H1 (cell line): Measurements from ENCODE around the gene CADM2. TPM values are rescaled to one million over a fixed set of nuclear protein-coding genes. Genes with fewer than 3 reads are reported as not detected.

Experiments
- CTCF ChIA-PET: fragments of 300-600 bp; sonication (Branson Sonifier 250); formaldehyde crosslinking; loops from one replicate; lab custom pipeline; 2021; ENCODE audit not compliant: partially characterized antibody; lab: Charles Lee
- POLR2A ChIA-PET: fragments of 300-600 bp; sonication (Branson Sonifier 250); formaldehyde crosslinking; loops from one replicate; lab custom pipeline; 2021; ENCODE audit warnings: inconsistent platforms; ENCODE audit not compliant: partially characterized antibody; lab: Charles Lee
- DNase-seq, 2 experiments: peaks; one replicate each; pipeline versions ENCODE4 v3.0.0 to v3.0.0-alpha.2; 2010 to 2022; ENCODE audit warnings: low spot score in 2 of 2, low read depth in 1 of 2, mixed read lengths in 1 of 2
- FAIRE-seq: peaks from 2 replicates; lab custom pipeline; 2011; peaks lifted over from hg19 to GRCh38; lab: Jason Lieb, UNC
- H2AFZ ChIP-seq: 2 replicates; pipeline ENCODE4 v1.8.1; 2012; ENCODE audit warnings: low read length, inconsistent platforms
- H2AK5ac ChIP-seq: 2 replicates; pipeline ENCODE4 v1.6.1; 2013; ENCODE audit warnings: low read depth, low read length
- H2BK120ac ChIP-seq: replicated peaks from 2 replicates; pipeline ENCODE3; 2013; ENCODE audit warnings: low read depth, low read length, inconsistent platforms
- H2BK12ac ChIP-seq: 2 replicates; pipeline ENCODE4 v1.6.1; 2013; ENCODE audit warnings: low read depth, low read length
- H2BK15ac ChIP-seq: 2 replicates; pipeline ENCODE4 v1.6.1; 2013; ENCODE audit warnings: low read length
- H2BK20ac ChIP-seq: 2 replicates; pipeline ENCODE4 v1.6.1; 2013; ENCODE audit warnings: low read length
- H2BK5ac ChIP-seq: 2 replicates; pipeline ENCODE4 v1.6.1; 2013; ENCODE audit warnings: low read depth, low read length
- H3K14ac ChIP-seq: 2 replicates; pipeline ENCODE4 v1.6.1; 2013; ENCODE audit warnings: inconsistent platforms; ENCODE audit not compliant: insufficient read length
- H3K18ac ChIP-seq: 2 replicates; pipeline ENCODE4 v1.6.1; 2013; ENCODE audit warnings: low read length; ENCODE audit errors: extremely low read depth
- H3K23ac ChIP-seq: 2 replicates; pipeline ENCODE4 v1.6.1; 2013; ENCODE audit warnings: inconsistent platforms; ENCODE audit not compliant: insufficient read length
- H3K23me2 ChIP-seq: 2 replicates; pipeline ENCODE4 v1.6.1; 2013; ENCODE audit warnings: low read depth, low read length
- H3K27ac ChIP-seq: 2 replicates; pipeline ENCODE4 v1.6.1; 2011; ENCODE audit warnings: low read depth, low read length, inconsistent platforms
- H3K27me3 ChIP-seq, 4 experiments: replicated peaks in 1 of 4; 1 replicate in 1 of 4; 2 replicates in 3 of 4; pipeline versions ENCODE4 v1.6.1 to v1.8.1; 2011 to 2013; ENCODE audit warnings: low read length in 3 of 4, mild to moderate bottlenecking in 3 of 4, inconsistent platforms in 2 of 4, mixed read lengths in 2 of 4, moderate library complexity in 1 of 4; ENCODE audit not compliant: control insufficient read depth in 3 of 4, insufficient read depth in 3 of 4; ENCODE audit errors: extremely low read depth in 1 of 4
- H3K36me3 ChIP-seq, 4 experiments: 2 replicates each; pipeline versions ENCODE4 v1.6.1 to v1.8.1; 2011 to 2013; ENCODE audit warnings: mild to moderate bottlenecking in 4 of 4, low read length in 3 of 4, moderate library complexity in 2 of 4, control low read depth in 1 of 4, inconsistent platforms in 1 of 4; ENCODE audit not compliant: insufficient read depth in 4 of 4, control insufficient read depth in 2 of 4
- H3K4ac ChIP-seq: replicated peaks from 2 replicates; pipeline ENCODE3; 2013; ENCODE audit warnings: low read length, low read depth, mixed read lengths, inconsistent platforms; ENCODE audit not compliant: insufficient read length
- H3K4me1 ChIP-seq, 4 experiments: replicated peaks in 1 of 4; 1 replicate in 1 of 4; 2 replicates in 3 of 4; pipeline versions ENCODE4 v1.6.1 to v1.8.1; 2011 to 2013; ENCODE audit warnings: low read length in 3 of 4, inconsistent platforms in 2 of 4, mixed read lengths in 1 of 4; ENCODE audit not compliant: insufficient read depth in 4 of 4, control insufficient read depth in 3 of 4
- H3K4me2 ChIP-seq, 2 experiments: 2 replicates each; pipeline versions ENCODE4 v1.6.1 to v1.8.1; 2011 to 2013; ENCODE audit warnings: low read depth in 2 of 2, low read length in 2 of 2, control low read depth in 1 of 2, inconsistent platforms in 1 of 2, mild to moderate bottlenecking in 1 of 2; ENCODE audit not compliant: insufficient read depth in 1 of 2
- H3K4me3 ChIP-seq, 4 experiments: fragments of 200-600, 300-600 bp in 1 of 4; sonication (generic), shearing (Covaris generic), sonication (Bioruptor Twin) in 1 of 4; 2 replicates each; pipeline versions ENCODE4 v1.5.1 to v1.8.1; 2011 to 2016; ENCODE audit warnings: low read length in 4 of 4, low read depth in 3 of 4, control low read depth in 2 of 4, inconsistent platforms in 2 of 4, mild to moderate bottlenecking in 2 of 4, mixed read lengths in 1 of 4, moderate library complexity in 1 of 4; ENCODE audit not compliant: insufficient read depth in 2 of 4; ENCODE audit errors: extremely low read depth in 1 of 4
- H3K56ac ChIP-seq: replicated peaks from 2 replicates; pipeline ENCODE3; 2013; ENCODE audit warnings: low read depth, mild to moderate bottlenecking, mixed read lengths, low read length, inconsistent platforms; ENCODE audit not compliant: insufficient read length
- H3K79me1 ChIP-seq: 2 replicates; pipeline ENCODE4 v1.6.1; 2013; ENCODE audit warnings: low read depth, low read length, control low read depth
- H3K79me2 ChIP-seq, 2 experiments: 2 replicates each; pipeline versions ENCODE4 v1.6.1 to v1.8.1; 2012 to 2013; ENCODE audit warnings: low read length in 2 of 2, mild to moderate bottlenecking in 2 of 2, inconsistent platforms in 1 of 2; ENCODE audit not compliant: insufficient read depth in 2 of 2, control insufficient read depth in 1 of 2
- H3K9ac ChIP-seq, 4 experiments: replicated peaks in 1 of 4; 1 replicate in 1 of 4; 2 replicates in 3 of 4; pipeline versions ENCODE4 v1.6.1 to v1.8.1; 2011 to 2013; ENCODE audit warnings: low read depth in 3 of 4, low read length in 3 of 4, control low read depth in 2 of 4, mild to moderate bottlenecking in 2 of 4, moderate library complexity in 2 of 4, inconsistent platforms in 1 of 4; ENCODE audit errors: extremely low read depth in 1 of 4
- H3K9me3 ChIP-seq, 2 experiments: 2 replicates each; pipeline versions ENCODE4 v1.6.1 to v1.8.1; 2012 to 2013; ENCODE audit warnings: mild to moderate bottlenecking in 2 of 2, moderate library complexity in 2 of 2, control low read depth in 1 of 2, inconsistent platforms in 1 of 2, low read depth in 1 of 2, low read length in 1 of 2, mixed read lengths in 1 of 2; ENCODE audit not compliant: insufficient read depth in 2 of 2
- H4K20me1 ChIP-seq, 2 experiments: replicated peaks in 1 of 2; 2 replicates each; pipeline versions ENCODE3 to v1.8.1; 2011 to 2013; ENCODE audit warnings: inconsistent platforms in 2 of 2, low read length in 2 of 2, mild to moderate bottlenecking in 1 of 2; ENCODE audit not compliant: insufficient read depth in 2 of 2, control insufficient read depth in 1 of 2
- H4K5ac ChIP-seq: 2 replicates; pipeline ENCODE4 v1.6.1; 2013; ENCODE audit warnings: low read length, low read depth, mixed read lengths, inconsistent platforms; ENCODE audit not compliant: insufficient read length
- H4K8ac ChIP-seq: 2 replicates; pipeline ENCODE4 v1.8.0; 2013; ENCODE audit warnings: mild to moderate bottlenecking, moderate library complexity, low read length, inconsistent platforms; ENCODE audit not compliant: insufficient read depth; ENCODE audit errors: extremely low read depth
- H4K91ac ChIP-seq: replicated peaks from 2 replicates; pipeline ENCODE3; 2013; ENCODE audit warnings: low read length, mixed read lengths, inconsistent platforms; ENCODE audit not compliant: insufficient read length
- BCL11A ChIP-seq, 2 experiments: IDR thresholded peaks; one replicate each; pipeline ENCODE4 v1.6.1; 2011; ENCODE audit warnings: low read depth in 2 of 2, low read length in 2 of 2, mild to moderate bottlenecking in 2 of 2
- FOSL1 ChIP-seq: IDR thresholded peaks from 2 replicates; pipeline ENCODE4 v1.6.1; 2011; ENCODE audit warnings: mild to moderate bottlenecking, low read depth, low read length, moderate library complexity; ENCODE audit not compliant: insufficient read depth
- KDM1A ChIP-seq: fragments of 200-600, 300-600 bp; sonication (generic); IDR thresholded peaks from 2 replicates; pipeline ENCODE4 v1.7.1; 2016; ENCODE audit warnings: mild to moderate bottlenecking, low read length, borderline replicate concordance
- SIN3A ChIP-seq, 2 experiments: IDR thresholded peaks in 1 of 2; conservative IDR thresholded peaks in 1 of 2; 2 replicates each; pipeline ENCODE4 v1.6.1; 2011 to 2012; ENCODE audit warnings: low read length in 2 of 2, improper control_type of control experiment in 1 of 2, low read depth in 1 of 2, mild to moderate bottlenecking in 1 of 2
- SIX5 ChIP-seq: IDR thresholded peaks from 2 replicates; pipeline ENCODE4 v1.6.1; 2011; ENCODE audit warnings: mild to moderate bottlenecking, low read depth, low read length
- SRF ChIP-seq: IDR thresholded peaks from 2 replicates; pipeline ENCODE4 v1.6.1; 2011; ENCODE audit warnings: mild to moderate bottlenecking, low read depth, low read length, moderate library complexity
- TAF7 ChIP-seq: optimal IDR thresholded peaks from 2 replicates; pipeline ENCODE3; 2011; ENCODE audit warnings: low read depth, mild to moderate bottlenecking, inconsistent platforms, low read length, moderate library complexity, borderline replicate concordance
- WGBS, 2 experiments: shearing (Covaris generic) in 1 of 2; methylation state at CpG; one replicate each; pipeline versions ENCODE4 v1.1.6 to v1.1.7; 2013 to 2015; ENCODE audit warnings: low lambda C conversion rate in 2 of 2, mixed read lengths in 2 of 2, inconsistent platforms in 1 of 2, low coverage in 1 of 2, missing lambda C conversion rate in 1 of 2; ENCODE audit not compliant: insufficient replicate concordance in 2 of 2, insufficient coverage in 1 of 2, insufficient read length in 1 of 2; ENCODE audit errors: extremely low coverage in 1 of 2, missing lambda C conversion rate in 1 of 2; 5-methylcytosine and 5-hydroxymethylcytosine counted together
- polyA plus RNA-seq, 7 experiments: library from polyadenylated mRNA; depleted of rRNA in 3 of 7; stranded (reverse) in 5 of 7; unstranded in 2 of 7; fragments of >200 nt in 5 of 7; fragments of 200-250 nt in 2 of 7; gene quantifications; 1 replicate in 5 of 7; 2 replicates in 1 of 7; 4 replicates in 1 of 7; pipeline versions ENCODE4 v1.2.1 to v1.2.3, GENCODE V29; 2011 to 2013; ENCODE audit warnings: missing spikeins in 2 of 7, mixed read lengths in 2 of 7
- total RNA-seq: library from RNA; stranded (reverse); fragmentation: NEBNext Ultra II Directional; extraction: Animal tissue kit (Norgen Biotek cat#: 25700); gene quantifications from 2 replicates; pipeline ENCODE4 v1.2.1, GENCODE V29; 2021

CADM2 gene
- total and polyA plus RNA-seq, 2 of the 8 experiments (the other 6 are each of a cell fraction or from before 2014, with no cell fraction given) = 14.9 to 20.9 TPM

GRCh38 chr3:85525264-85525663, 566.5 kb downstream of the CADM2 start:
- H2BK20ac ChIP-seq = no peak overlapping the region
- no peak overlapping the region for H3K4ac ChIP-seq
- ChIA-PET POLR2A (no interaction called here), CTCF (no interaction called here)
- H4K20me1 ChIP-seq = no peaks in the 10 kb centered on the region
- H3K4me2 ChIP-seq = no peak overlapping the region
- DNase-seq (no peak), FAIRE-seq (no peak)
- H3K27me3 ChIP-seq = no peaks in the 10 kb centered on the region
- H3K4me3 ChIP-seq = no peak overlapping the region
- H3K36me3 ChIP-seq = no peaks in the 10 kb centered on the region
- no peak overlapping the region for H3K56ac ChIP-seq
- no peak for TF ChIP-seq FOSL1
- no peak for TF ChIP-seq SIN3A (conservative IDR thresholded peaks at IDR 0.05 in 1 of 2, IDR thresholded peaks at IDR 0.05 in 1 of 2; ENCODE audit: low read depth in 1 of 2, low read length in 2 of 2)
- TF ChIP-seq KDM1A = no peak
- no peak for TF ChIP-seq BCL11A (IDR thresholded peaks at IDR 0.05; ENCODE audit: low read depth in 2 of 2, low read length in 2 of 2)
- no peak for TF ChIP-seq SRF
- TF ChIP-seq SIX5 = no peak
- TF ChIP-seq TAF7 = no peak
- no peak overlapping the region for H2BK5ac ChIP-seq
- H3K14ac ChIP-seq = no peak overlapping the region
- H3K27ac ChIP-seq = no peak overlapping the region
- H3K9ac ChIP-seq = no peak overlapping the region
- no peak overlapping the region for H2AFZ ChIP-seq
- H4K8ac ChIP-seq = no peak overlapping the region
- no peak overlapping the region for H2BK12ac ChIP-seq
- no peaks in the 10 kb centered on the region for H3K4me1 ChIP-seq
- no peak overlapping the region for H4K91ac ChIP-seq
- no peaks in the 10 kb centered on the region for H3K79me1 ChIP-seq
- H2BK120ac ChIP-seq = no peak overlapping the region
- H2BK15ac ChIP-seq = no peak overlapping the region
- H3K79me2 ChIP-seq = no peaks in the 10 kb centered on the region
- H3K9me3 ChIP-seq = no peaks in the 10 kb centered on the region
- H3K18ac ChIP-seq = no peak overlapping the region
- H4K5ac ChIP-seq = no peak overlapping the region
- no peak overlapping the region for H2AK5ac ChIP-seq
- H3K23me2 ChIP-seq = no peaks in the 10 kb centered on the region
- H3K23ac ChIP-seq = no peak overlapping the region
- 85% methylated on average over 1 of the region's 1 CpG; no CpG with 5 or more reads in 1 of the 2 experiments for WGBS, 2 experiments
